GM10248 (cell line): Measurements from ENCODE around the gene ZKSCAN8.
"Not testable (repeated sequence)": the region's sequence is repeated elsewhere in the genome, so short reads cannot be mapped to it uniquely, and the experiment has no call there.

Experiments
- CTCF ChIA-PET: fragments of 300-600 bp; sonication (Branson Sonifier 250); formaldehyde crosslinking; extraction: SDS; loops from one replicate; lab custom pipeline; 2021; ENCODE audit warnings: antibody characterized with exemption; lab: Yijun Ruan, JAX
- POLR2A ChIA-PET: fragments of 350-650 bp; sonication (Branson Sonifier 250); formaldehyde crosslinking; extraction: SDS; loops from one replicate; lab custom pipeline; 2020; ENCODE audit warnings: antibody characterized with exemption; lab: Yijun Ruan, JAX
- DNase-seq: peaks from one replicate; pipeline ENCODE4 v3.0.0; 2012; ENCODE audit errors: extremely low spot score
- TF ChIP-seq, protein P1 (sequence below): IDR thresholded peaks from 2 replicates; pipeline ENCODE4 v1.5.1; 2012; ENCODE audit warnings: mild to moderate bottlenecking, low read depth; ENCODE audit errors: extremely low read depth, missing control alignments, control extremely low read depth

The ZKSCAN8 gene

DNA sequence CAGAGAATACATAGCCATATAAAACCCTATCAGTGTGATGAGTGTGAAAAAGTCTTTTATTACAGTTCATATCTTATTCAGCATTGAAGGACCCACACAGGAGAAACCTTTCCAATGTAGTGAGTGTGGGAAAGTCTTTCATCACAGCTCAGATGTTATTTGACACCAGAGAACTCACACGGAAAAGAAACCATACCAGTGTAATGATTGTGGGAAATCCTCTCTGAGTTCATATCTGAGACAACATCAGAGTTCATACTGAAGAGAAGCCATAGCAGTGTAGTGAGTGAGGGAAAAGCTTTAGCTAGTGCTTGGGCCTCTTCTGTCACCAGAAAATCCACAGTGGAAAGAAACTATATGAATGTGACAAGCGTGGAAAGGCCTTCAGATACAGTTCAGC is 25.9 kb upstream of the ZKSCAN8 start:
- DNase-seq: no peak
- TF ChIP-seq, protein P1, sequence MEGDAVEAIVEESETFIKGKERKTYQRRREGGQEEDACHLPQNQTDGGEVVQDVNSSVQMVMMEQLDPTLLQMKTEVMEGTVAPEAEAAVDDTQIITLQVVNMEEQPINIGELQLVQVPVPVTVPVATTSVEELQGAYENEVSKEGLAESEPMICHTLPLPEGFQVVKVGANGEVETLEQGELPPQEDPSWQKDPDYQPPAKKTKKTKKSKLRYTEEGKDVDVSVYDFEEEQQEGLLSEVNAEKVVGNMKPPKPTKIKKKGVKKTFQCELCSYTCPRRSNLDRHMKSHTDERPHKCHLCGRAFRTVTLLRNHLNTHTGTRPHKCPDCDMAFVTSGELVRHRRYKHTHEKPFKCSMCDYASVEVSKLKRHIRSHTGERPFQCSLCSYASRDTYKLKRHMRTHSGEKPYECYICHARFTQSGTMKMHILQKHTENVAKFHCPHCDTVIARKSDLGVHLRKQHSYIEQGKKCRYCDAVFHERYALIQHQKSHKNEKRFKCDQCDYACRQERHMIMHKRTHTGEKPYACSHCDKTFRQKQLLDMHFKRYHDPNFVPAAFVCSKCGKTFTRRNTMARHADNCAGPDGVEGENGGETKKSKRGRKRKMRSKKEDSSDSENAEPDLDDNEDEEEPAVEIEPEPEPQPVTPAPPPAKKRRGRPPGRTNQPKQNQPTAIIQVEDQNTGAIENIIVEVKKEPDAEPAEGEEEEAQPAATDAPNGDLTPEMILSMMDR: no peak
- CTCF ChIA-PET: interaction anchor here (1.6 to 4.5 kb wide), 3 partner anchors 11 to 240 kb away, joined by 5 to 20 read pairs (median 6); no protein-coding TSS in a partner anchor
- POLR2A ChIA-PET: no interaction called here

DNA sequence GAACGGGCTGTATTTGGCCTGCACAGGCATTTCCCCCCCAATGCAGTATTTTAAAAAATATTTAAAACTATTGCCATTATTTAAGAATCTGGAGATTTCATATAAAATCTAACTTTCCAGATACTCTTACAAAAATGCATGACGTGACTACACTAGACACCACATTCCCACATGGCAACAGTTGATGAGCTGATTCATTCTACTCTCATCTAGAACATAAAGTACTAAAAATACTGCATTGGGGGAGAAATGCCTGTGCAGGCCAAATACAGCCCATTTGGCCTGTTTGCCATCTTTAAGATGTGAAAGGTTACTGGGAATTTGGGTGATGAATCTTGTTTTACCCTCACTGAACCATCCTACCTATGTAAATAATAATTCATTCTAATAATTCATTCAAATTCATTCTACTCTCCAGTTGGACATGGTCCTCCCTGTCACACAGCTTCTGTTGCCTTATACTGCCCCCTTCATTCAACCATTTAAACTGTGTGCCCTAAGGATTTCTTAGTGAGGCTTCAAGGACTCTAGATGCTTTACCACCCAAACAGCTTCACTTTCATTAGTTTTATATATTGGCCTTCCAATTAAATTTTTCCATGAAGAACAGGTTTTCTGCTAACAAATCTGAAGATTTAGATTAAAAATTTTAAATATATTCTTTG is 24.2 kb upstream of the ZKSCAN8 start:
- DNase-seq: no peak
- TF ChIP-seq, protein P1: no peak
- ChIA-PET POLR2A (no interaction called here), CTCF (interaction anchor here (1.4 to 4.5 kb wide), 4 partner anchors 9 to 94 kb away, joined by 4 to 20 read pairs (median 6); no protein-coding TSS in a partner anchor)

DNA sequence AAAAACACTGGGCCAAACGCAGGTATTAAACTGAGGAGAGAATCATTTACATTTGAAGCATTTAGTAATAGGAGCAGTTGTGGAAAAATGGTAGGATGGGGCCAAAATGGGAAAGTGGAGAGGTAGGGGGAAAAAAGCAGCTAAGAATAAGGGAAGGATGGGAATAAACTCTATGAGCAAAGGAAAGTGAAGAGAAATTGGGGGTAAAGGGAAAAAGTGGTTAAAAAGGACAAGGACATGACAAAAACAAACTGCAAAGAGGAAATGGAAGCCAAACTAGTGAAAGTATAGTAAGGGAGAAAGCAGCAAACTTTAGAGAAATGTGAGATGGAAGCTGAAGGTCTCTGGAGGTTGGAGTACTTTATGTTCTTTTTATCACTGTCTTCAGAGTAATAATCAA is 23.5 kb upstream of the ZKSCAN8 start:
- POLR2A ChIA-PET: no interaction called here
- CTCF ChIA-PET: interaction anchor here (2.2 to 4.5 kb wide), 2 partner anchors 10 to 13 kb away, joined by 9 to 20 read pairs; no protein-coding TSS in a partner anchor
- no peak for DNase-seq
- TF ChIP-seq, protein P1: no peak

DNA sequence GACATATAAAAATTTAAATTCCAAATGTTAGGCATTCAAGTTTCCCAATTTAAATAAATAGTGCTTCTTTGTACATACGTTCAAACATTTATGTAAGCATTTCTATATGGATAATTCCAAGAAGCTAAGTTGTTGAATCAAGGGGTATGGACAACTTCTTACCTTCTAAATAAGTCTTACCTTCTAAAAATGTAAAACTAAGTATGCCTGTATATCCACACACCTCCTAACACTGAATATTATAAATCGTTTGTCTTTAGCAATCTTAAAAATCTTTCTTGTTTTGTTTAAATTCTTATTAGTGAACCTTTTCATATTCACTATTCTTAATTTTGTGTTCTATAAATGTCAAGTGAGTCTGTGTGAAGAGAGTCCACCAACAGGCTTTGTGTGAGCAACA is 19.8 kb upstream of the ZKSCAN8 start:
- TF ChIP-seq, protein P1: no peak
- POLR2A ChIA-PET: no interaction called here
- no peak for DNase-seq
- CTCF ChIA-PET: interaction anchor here (2.0 kb wide), 1 partner anchor 234 kb away, joined by 5 read pairs; no protein-coding TSS in a partner anchor

DNA sequence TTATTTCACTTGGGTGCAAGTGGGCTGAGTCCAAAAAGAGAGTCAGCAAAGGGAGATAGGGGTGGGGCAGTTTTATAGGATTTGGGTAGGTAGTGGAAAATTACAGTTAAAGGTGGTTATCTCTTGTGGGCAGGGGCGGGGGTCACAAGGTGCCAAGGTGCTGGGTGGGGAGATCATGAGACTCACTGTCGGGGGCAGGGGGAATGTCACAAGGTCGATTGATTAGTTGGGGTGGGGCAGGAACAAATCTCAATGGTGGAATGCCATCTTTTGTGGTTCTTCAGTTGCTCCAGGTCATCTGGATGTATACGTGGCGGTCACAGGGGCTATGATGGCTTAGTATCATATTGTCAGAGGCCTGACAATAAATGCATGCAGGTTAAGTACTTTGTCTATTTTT is 19.4 kb upstream of the ZKSCAN8 start:
- CTCF ChIA-PET: interaction anchor here (1.0 to 2.0 kb wide), 2 partner anchors 17 to 234 kb away, joined by 5 read pairs; no protein-coding TSS in a partner anchor
- POLR2A ChIA-PET, DNase-seq: not testable (repeated sequence)

DNA sequence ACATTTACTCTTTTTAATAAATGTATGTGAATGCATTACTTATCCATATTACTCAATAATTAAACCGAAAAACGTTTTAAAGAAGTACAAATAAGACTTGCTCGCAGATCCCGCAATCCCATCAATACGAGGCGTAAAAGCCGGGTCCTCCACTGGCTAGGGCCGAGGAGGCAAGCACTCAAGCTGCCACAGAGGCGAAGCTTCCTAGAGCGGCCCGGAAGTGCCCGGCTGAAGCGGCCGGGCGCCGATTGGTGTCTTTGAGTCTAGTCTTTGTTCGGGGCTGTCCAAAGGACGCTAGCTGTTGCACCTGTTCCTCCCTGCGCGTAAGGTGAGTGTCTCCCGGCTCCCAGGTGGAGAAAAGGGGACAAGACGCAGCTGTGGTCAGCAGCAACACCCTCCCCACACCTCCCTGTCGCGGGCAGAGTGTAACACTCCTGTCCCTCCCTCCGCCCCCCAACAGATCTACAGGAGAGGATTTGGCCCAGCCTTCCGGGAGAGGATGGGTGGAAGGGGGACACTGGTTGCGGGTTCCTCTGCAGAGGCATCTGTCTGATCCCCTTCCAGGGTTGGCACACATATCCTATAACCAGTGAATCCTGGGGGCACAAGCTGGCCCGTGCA is 17.2 kb upstream of the ZKSCAN8 start, which contains the start of gene ZSCAN16:
Gene ZSCAN16 (plus strand): TSS at position 260 of the 621 bp plus-strand sequence. CDS start 835 bp downstream, outside the sequence.
- TF ChIP-seq, protein P1: no peak
- ChIA-PET CTCF (interaction anchor here (1.4 to 1.6 kb wide), 3 partner anchors 10 to 231 kb away, joined by 3 to 11 read pairs (median 4); no protein-coding TSS in a partner anchor), POLR2A (interaction anchor here (0.6 to 1.2 kb wide), 2 partner anchors 19 to 231 kb away, joined by 3 read pairs; a partner anchor contains a TSS)
- peak; percentile 81 for DNase-seq
